Heart right ventricle (tissue), 16 donors: Measurements from ENCODE around the gene RNF8. TPM values are rescaled to one million over a fixed set of nuclear protein-coding genes. Genes with fewer than 3 reads are reported as not detected.

Experiments
- ATAC-seq, 8 donors: fragments of 200-7000 bp; cut with Tn5 transposase; one replicate each; pipeline ENCODE4 v1.9.1; 2020; ENCODE audit warnings: mild to moderate bottlenecking in 8 of 8, moderate library complexity in 8 of 8, moderate number of reproducible peaks in 1 of 8
- DNase-seq, 2 donors: peaks; one replicate each; pipeline ENCODE4 v3.0.0-alpha.2; 2020
- H3K27ac ChIP-seq, 10 donors: fragments of 200-600 bp; sonication (generic) in 2 of 10; one replicate each; pipeline versions ENCODE4 v1.5.0 to v1.8.0; 2020 to 2022; ENCODE audit warnings: mild to moderate bottlenecking in 3 of 10
- H3K27me3 ChIP-seq, 7 donors: fragments of 200-600 bp; one replicate each; pipeline ENCODE4 v1.8.0; 2021 to 2022; ENCODE audit warnings: mild to moderate bottlenecking in 2 of 7
- H3K36me3 ChIP-seq, 9 donors: fragments of 200-600 bp; sonication (generic) in 1 of 9; one replicate each; pipeline versions ENCODE4 v1.5.0 to v1.8.0; 2020 to 2022; ENCODE audit warnings: mild to moderate bottlenecking in 2 of 9
- H3K4me1 ChIP-seq, 9 donors: fragments of 200-600 bp; sonication (generic) in 1 of 9; one replicate each; pipeline versions ENCODE4 v1.5.0 to v1.8.0; 2020 to 2022; ENCODE audit warnings: mild to moderate bottlenecking in 4 of 9
- H3K4me3 ChIP-seq, 10 donors: fragments of 200-600 bp; sonication (generic) in 2 of 10; one replicate each; pipeline versions ENCODE4 v1.5.0 to v1.8.0; 2020 to 2022; ENCODE audit warnings: mild to moderate bottlenecking in 7 of 10, moderate library complexity in 2 of 10
- H3K9me3 ChIP-seq, 11 donors: fragments of 200-600 bp in 10 of 11; sonication (generic) in 2 of 11; one replicate each; pipeline versions ENCODE4 v1.5.0 to v1.8.0; 2013 to 2022; ENCODE audit warnings: mild to moderate bottlenecking in 2 of 11, control low read depth in 1 of 11, moderate library complexity in 1 of 11
- WGBS, 2 donors: extraction: QIAGEN DNeasy Blood & Tissue Kit; methylation state at CpG; one replicate each; pipeline ENCODE4 v1.1.7; 2013; ENCODE audit warnings: inconsistent platforms in 1 of 2; 5-methylcytosine and 5-hydroxymethylcytosine counted together
- intact Hi-C, 10 donors: fragments of 100-400 bp; cut with DNase I; formaldehyde crosslinking; loops; one replicate each; pipeline versions ENCODE4 v1.11.1 to v1.14.2; 2022
- polyA plus RNA-seq, 2 donors: library from polyadenylated mRNA; stranded (reverse); fragments of 200-250 nt; gene quantifications; one replicate each; pipeline ENCODE4 v1.2.3, GENCODE V29; 2013
- total RNA-seq, 10 donors: library from RNA; stranded (reverse); fragmentation: NEBNext Ultra II Directional in 3 of 10; extraction: Animal tissue kit (Norgen Biotek cat#: 25700) in 3 of 10; gene quantifications; one replicate each; pipeline versions ENCODE4 v1.2.1 to v1.2.4, GENCODE V29; 2021 to 2023
- TF ChIP-seq, protein P1 (sequence below), 9 donors: fragments of 200-600 bp; sonication (generic) in 2 of 9; IDR thresholded peaks; one replicate each; pipeline versions ENCODE4 v1.5.0 to v1.8.0; 2021 to 2022; ENCODE audit warnings: antibody characterized with exemption in 9 of 9, mild to moderate bottlenecking in 5 of 9, moderate library complexity in 1 of 9
- donor health status: Arrhythmogenic right ventricular cardiomyopathy.
- donor health status: ischemic (EF 13 %, LVEDD 7.1; RV severe dilation, severe dysfunction).
- donor health status: healthy with polysubstance abuse.
- donor health status: DM: no; HTN: yes; CAD: no.
- donor health status: DM: no; HTN: no; CAD: no.
- donor health status: ischemic (EF 25% LVEDD 6.9; RV normal size, moderate dysfunction).
- donor health status: ischemic (EF 25% LVEDD 5.7; RV mildly dilated, moderate dysfunction).
- donor health status: healthy.
- donor health status: DM: yes; HTN: yes; CAD: no.
- donor health status: Ischemic cardiomyopathy.
- donor health status: ischemic (EF 35%, LVEDD 5.7; RV mildly dilated, moderate dysfunction).
- donor health status: nonischemic (EF 11% LVEDD 7.7; RV severe dilation, severe dysfunction).
- donor health status: DM: yes; HTN: yes; CAD: no.
- donor health status: PGD.
- donor health status: ischemic (EF 29% LVEDD 5.4; RV normal size, mild dysfunction).
- donor health status: nonischemic (EF 23%, LVEDD 6.1; RV moderate dilation, normal function).

Gene RNF8
- total and polyA plus RNA-seq, 12 donors: 9.5 to 17.5 (median 14.4) TPM

- TF ChIP-seq, protein P1, sequence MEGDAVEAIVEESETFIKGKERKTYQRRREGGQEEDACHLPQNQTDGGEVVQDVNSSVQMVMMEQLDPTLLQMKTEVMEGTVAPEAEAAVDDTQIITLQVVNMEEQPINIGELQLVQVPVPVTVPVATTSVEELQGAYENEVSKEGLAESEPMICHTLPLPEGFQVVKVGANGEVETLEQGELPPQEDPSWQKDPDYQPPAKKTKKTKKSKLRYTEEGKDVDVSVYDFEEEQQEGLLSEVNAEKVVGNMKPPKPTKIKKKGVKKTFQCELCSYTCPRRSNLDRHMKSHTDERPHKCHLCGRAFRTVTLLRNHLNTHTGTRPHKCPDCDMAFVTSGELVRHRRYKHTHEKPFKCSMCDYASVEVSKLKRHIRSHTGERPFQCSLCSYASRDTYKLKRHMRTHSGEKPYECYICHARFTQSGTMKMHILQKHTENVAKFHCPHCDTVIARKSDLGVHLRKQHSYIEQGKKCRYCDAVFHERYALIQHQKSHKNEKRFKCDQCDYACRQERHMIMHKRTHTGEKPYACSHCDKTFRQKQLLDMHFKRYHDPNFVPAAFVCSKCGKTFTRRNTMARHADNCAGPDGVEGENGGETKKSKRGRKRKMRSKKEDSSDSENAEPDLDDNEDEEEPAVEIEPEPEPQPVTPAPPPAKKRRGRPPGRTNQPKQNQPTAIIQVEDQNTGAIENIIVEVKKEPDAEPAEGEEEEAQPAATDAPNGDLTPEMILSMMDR (IDR thresholded peaks at IDR 0.05): no peak
Measured at GRCh38 chr6:37319156-37319555, 34.6 kb upstream of the RNF8 start.

DNA sequence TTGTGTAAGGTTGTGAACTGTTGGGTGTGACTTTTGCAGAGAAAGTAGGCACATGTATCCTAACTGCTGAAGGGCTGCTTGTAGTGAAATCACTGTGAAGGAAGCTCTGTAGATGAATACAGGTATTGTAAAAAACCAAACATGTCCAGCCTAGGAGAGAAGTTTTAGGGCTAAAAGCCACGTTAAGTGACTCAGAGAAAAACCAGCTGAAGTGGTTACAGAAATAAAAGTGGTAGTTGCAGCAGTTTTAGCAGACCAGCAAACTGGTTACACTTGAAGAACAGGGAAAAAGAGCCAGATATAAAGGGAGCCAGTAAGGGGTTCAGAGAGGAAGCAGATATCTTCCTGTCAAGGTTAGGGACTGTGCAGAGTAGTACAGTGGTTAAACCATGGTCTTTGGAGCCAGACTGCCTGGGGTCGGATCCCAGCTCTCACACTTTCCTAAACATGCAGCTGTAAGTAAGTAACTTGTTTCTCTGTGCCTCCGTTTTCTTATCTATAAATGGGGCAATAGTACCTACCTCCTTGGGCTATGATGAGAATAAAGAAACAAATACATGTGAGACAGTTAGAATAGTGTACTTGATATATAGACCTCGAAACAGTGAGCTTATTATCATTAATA lies 33.8 kb upstream of the RNF8 start:
- Histone ChIP-seq H3K36me3 (peaks cover 0 to 91% (median 57%) of the 10 kb centered on the region in 9 donors), H3K27ac (peak overlapping the region in 4 of 10 donors; percentile 23 to 67 (median 34)), H3K4me3 (no peak overlapping the region), H3K4me1 (peaks cover 0 to 49% (median 13%) of the 10 kb centered on the region in 9 donors), H3K9me3 (no peaks in the 10 kb centered on the region), H3K27me3 (no peaks in the 10 kb centered on the region)
- intact Hi-C loops: loop anchor here in 4 of 10 donors (5.0 to 10.0 kb wide), 3 partner anchors 245 to 372 kb away; no protein-coding TSS in a partner anchor
- WGBS, 2 donors: 90 to 96% methylated on average over 4 of the region's 4 CpGs
- TF ChIP-seq, protein P1 (IDR thresholded peaks at IDR 0.05): no peak
- DNase-seq: no peak
- ATAC-seq: no peak

More at GRCh38 chr6:37319156-37319555, 34.6 kb upstream of the RNF8 start:
- H3K36me3 ChIP-seq: peaks cover 0 to 95% (median 61%) of the 10 kb centered on the region in 9 donors
- intact Hi-C loops: no loop called here
- H3K27ac ChIP-seq: peak overlapping the region in 3 of 10 donors; percentile 23 to 56 (median 33)
- DNase-seq (no peak), ATAC-seq (peak in 5 of 8 donors; percentile 12 to 54 (median 20))
- no peaks in the 10 kb centered on the region for H3K27me3 ChIP-seq
- H3K9me3 ChIP-seq: no peaks in the 10 kb centered on the region
- WGBS, 2 donors: 63 to 64% methylated on average over 3 of the region's 3 CpGs
- H3K4me3 ChIP-seq: no peak overlapping the region
- peaks cover 0 to 43% (median 13%) of the 10 kb centered on the region in 9 donors for H3K4me1 ChIP-seq

DNA sequence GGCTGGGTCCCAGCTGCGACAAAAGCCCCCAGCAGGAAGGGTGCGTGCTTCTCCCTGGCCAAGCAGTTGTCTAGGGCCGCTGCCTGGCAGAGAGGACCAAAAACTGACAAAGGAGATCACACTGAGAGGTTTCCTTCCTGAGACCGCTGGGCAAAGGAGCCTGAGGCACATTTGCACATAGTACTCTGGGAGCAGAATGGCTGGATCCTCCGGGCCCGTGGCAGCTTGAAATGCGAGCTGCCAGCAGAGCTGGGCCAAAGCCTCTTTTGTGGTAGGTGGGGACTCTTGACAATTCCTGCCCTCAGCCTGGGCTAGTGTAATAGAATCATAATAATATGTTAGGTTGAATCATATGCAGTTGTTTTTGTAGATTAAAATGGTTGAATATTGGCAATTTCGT lies 33.1 kb upstream of the RNF8 start:
- DNase-seq: no peak
- ATAC-seq: peak in 4 of 8 donors; percentile 26 to 30 (median 27)
- Histone ChIP-seq H3K36me3 (peaks cover 0 to 84% (median 52%) of the 10 kb centered on the region in 9 donors), H3K27ac (peak overlapping the region in 6 of 10 donors; percentile 27 to 67 (median 46)), H3K27me3 (no peaks in the 10 kb centered on the region), H3K4me1 (peaks cover 0 to 50% (median 15%) of the 10 kb centered on the region in 9 donors), H3K4me3 (no peak overlapping the region), H3K9me3 (no peaks in the 10 kb centered on the region)
- intact Hi-C loops: loop anchor here in 4 of 10 donors (5.0 to 10.0 kb wide), 3 partner anchors 244 to 372 kb away; no protein-coding TSS in a partner anchor
- TF ChIP-seq, protein P1 (IDR thresholded peaks at IDR 0.05): no peak
- WGBS, 2 donors: 82 to 83% methylated on average over 8 of the region's 8 CpGs

- H3K27me3 ChIP-seq: no peaks in the 10 kb centered on the region
- H3K9me3 ChIP-seq: no peaks in the 10 kb centered on the region
- peak overlapping the region in 6 of 10 donors; percentile 16 to 67 (median 56) for H3K27ac ChIP-seq
- peak in 5 of 8 donors; percentile 54 to 72 (median 68) for ATAC-seq
- TF ChIP-seq, protein P1 (IDR thresholded peaks at IDR 0.05): no peak
- intact Hi-C loops: loop anchor here in 4 of 10 donors (5.0 to 10.0 kb wide), 3 partner anchors 244 to 371 kb away; no protein-coding TSS in a partner anchor
- peaks cover 0 to 80% (median 47%) of the 10 kb centered on the region in 9 donors for H3K36me3 ChIP-seq
- no peak for DNase-seq
- peaks cover 0 to 55% (median 18%) of the 10 kb centered on the region in 9 donors for H3K4me1 ChIP-seq
- no peak overlapping the region for H3K4me3 ChIP-seq
Measured at GRCh38 chr6:37321101-37321500, 32.7 kb upstream of the RNF8 start.
